Stimulated activated CD8-positive, alpha-beta memory T cell treated with anti-CD3 and anti-CD28 coated beads, Interleukin-7, amount 100 ng/mL, for 24 hours (primary cell): ENCODE data around the gene GNAL.

ENCODE experiments used
- DNase-seq: peaks from one replicate; pipeline ENCODE4 v3.0.0-alpha.2; 2020; ENCODE audit warnings: low read depth

Gene GNAL

GRCh38 chr18:11809895-11810294 is 120.8 kb downstream of the GNAL start:
- DNase-seq: no peak

- DNase-seq: no peak
Measured at GRCh38 chr18:11810379-11810778, 121.3 kb downstream of the GNAL start.

GRCh38 chr18:11811009-11811408 is 121.9 kb downstream of the GNAL start:
- no peak for DNase-seq

- DNase-seq: no peak
Measured at GRCh38 chr18:11817229-11817628, 128.2 kb downstream of the GNAL start.

GRCh38 chr18:11818486-11819203 is 129.6 kb downstream of the GNAL start:
- DNase-seq: no peak

- no peak for DNase-seq
Measured at GRCh38 chr18:11819938-11820337, 130.9 kb downstream of the GNAL start.

GRCh38 chr18:11820697-11821096 is 131.6 kb downstream of the GNAL start:
- DNase-seq: no peak

- no peak for DNase-seq
Measured at GRCh38 chr18:11821208-11821607, 132.1 kb downstream of the GNAL start.

GRCh38 chr18:11821643-11822237 is 132.7 kb downstream of the GNAL start:
- DNase-seq: no peak

- no peak for DNase-seq
Measured at GRCh38 chr18:11823545-11823944, 134.5 kb downstream of the GNAL start.

GRCh38 chr18:11826836-11827235 is 137.8 kb downstream of the GNAL start:
- DNase-seq: no peak

GRCh38 chr18:11828786-11829432 is 139.8 kb downstream of the GNAL start:
- DNase-seq: no peak

- no peak for DNase-seq
Measured at GRCh38 chr18:11830585-11830984, 141.5 kb downstream of the GNAL start.

- DNase-seq: no peak
Measured at GRCh38 chr18:11831921-11832320, 142.9 kb downstream of the GNAL start.

GRCh38 chr18:11834772-11835171 is 145.7 kb downstream of the GNAL start:
- no peak for DNase-seq

- no peak for DNase-seq
Measured at GRCh38 chr18:11839556-11839955, 150.5 kb downstream of the GNAL start.

- DNase-seq: no peak
Measured at GRCh38 chr18:11840493-11840892, 151.4 kb downstream of the GNAL start.

GRCh38 chr18:11842562-11842961 is 153.5 kb downstream of the GNAL start:
- no peak for DNase-seq

GRCh38 chr18:11844436-11844835 is 155.4 kb downstream of the GNAL start:
- DNase-seq: no peak

GRCh38 chr18:11845654-11846053 is 156.6 kb downstream of the GNAL start:
- DNase-seq: no peak

GRCh38 chr18:11847811-11848210 is 158.7 kb downstream of the GNAL start:
- no peak for DNase-seq

GRCh38 chr18:11849279-11849678 is 160.2 kb downstream of the GNAL start:
- no peak for DNase-seq

GRCh38 chr18:11849841-11850634 is 161.0 kb downstream of the GNAL start:
- peak; percentile 33 for DNase-seq
